Fibroblast of lung (primary cell): Measurements from ENCODE around the gene LMF1. TPM values are rescaled to one million over a fixed set of nuclear protein-coding genes. Genes with fewer than 3 reads are reported as not detected.

Source experiments
- DNase-seq, 2 donors: peaks; one replicate each; pipeline versions ENCODE4 v3.0.0 to v3.0.0-alpha.2; 2010; ENCODE audit warnings: low read depth in 2 of 2
- H2AFZ ChIP-seq: 2 replicates; pipeline ENCODE4 v1.5.1; 2012; ENCODE audit warnings: low read length, control low read depth, inconsistent platforms
- H3K27ac ChIP-seq: 2 replicates; pipeline ENCODE4 v1.5.1; 2011; ENCODE audit warnings: low read length, control low read depth; ENCODE audit not compliant: insufficient read depth
- H3K27me3 ChIP-seq: 2 replicates; pipeline ENCODE4 v1.5.1; 2011; ENCODE audit warnings: mild to moderate bottlenecking, low read length; ENCODE audit not compliant: control insufficient read depth, insufficient read depth
- H3K36me3 ChIP-seq: 2 replicates; pipeline ENCODE4 v1.5.1; 2011; ENCODE audit warnings: low read length; ENCODE audit not compliant: control insufficient read depth, insufficient read depth
- H3K4me1 ChIP-seq: 2 replicates; pipeline ENCODE4 v1.5.1; 2011; ENCODE audit warnings: low read length; ENCODE audit not compliant: control insufficient read depth, insufficient read depth; ENCODE audit errors: extremely low read depth
- H3K4me2 ChIP-seq: 2 replicates; pipeline ENCODE4 v1.5.1; 2011; ENCODE audit warnings: low read length, control low read depth; ENCODE audit not compliant: insufficient read depth; ENCODE audit errors: extremely low read depth
- H3K4me3 ChIP-seq, 4 experiments: fragments of 200-600 bp in 1 of 4; sonication (generic) in 1 of 4; replicated peaks in 1 of 4; 2 replicates each; pipeline ENCODE4 v1.5.1; 2011 to 2016; ENCODE audit warnings: low read length in 4 of 4, low read depth in 3 of 4, mild to moderate bottlenecking in 3 of 4, control low read depth in 2 of 4, inconsistent platforms in 1 of 4, mixed read lengths in 1 of 4; ENCODE audit not compliant: insufficient read depth in 1 of 4; ENCODE audit errors: control extremely low read depth in 1 of 4
- H3K79me2 ChIP-seq: 2 replicates; pipeline ENCODE4 v1.5.1; 2012; ENCODE audit warnings: mild to moderate bottlenecking, low read length, inconsistent platforms; ENCODE audit not compliant: control insufficient read depth, insufficient read depth
- H3K9ac ChIP-seq: 2 replicates; pipeline ENCODE4 v1.5.1; 2011; ENCODE audit warnings: mild to moderate bottlenecking, low read length, control low read depth; ENCODE audit not compliant: insufficient read depth
- H3K9me3 ChIP-seq: 2 replicates; pipeline ENCODE4 v1.5.1; 2012; ENCODE audit warnings: low read depth, low read length; ENCODE audit not compliant: control insufficient read depth, insufficient read depth
- H4K20me1 ChIP-seq: 2 replicates; pipeline ENCODE4 v1.5.1; 2011; ENCODE audit warnings: low read length; ENCODE audit not compliant: control insufficient read depth, insufficient read depth; ENCODE audit errors: extremely low read depth
- EZH2 ChIP-seq: IDR thresholded peaks from 2 replicates; pipeline ENCODE4 v1.5.1; 2012; ENCODE audit warnings: low read length, control low read depth, mild to moderate bottlenecking; ENCODE audit errors: missing control alignments
- polyA plus RNA-seq, 2 donors: library from polyadenylated mRNA; depleted of rRNA in 1 of 2; stranded (reverse) in 1 of 2; unstranded in 1 of 2; fragments of >200 nt; gene quantifications; 2 replicates each; pipeline ENCODE4 v1.2.1, GENCODE V29; 2011 to 2012; ENCODE audit warnings: missing spikeins in 1 of 2
- total RNA-seq: library from RNA; depleted of rRNA; stranded (reverse); fragments of >200 nt; gene quantifications from 2 replicates; pipeline ENCODE4 v1.2.1, GENCODE V29; 2014
- TF ChIP-seq, protein P1 (sequence below), 2 donors: IDR thresholded peaks in 1 of 2; conservative IDR thresholded peaks in 1 of 2; 1 replicate in 1 of 2; 2 replicates in 1 of 2; pipeline ENCODE4 v1.5.1; 2011 to 2012; ENCODE audit warnings: low read length in 2 of 2, control low read depth in 1 of 2, inconsistent platforms in 1 of 2, low read depth in 1 of 2, mild to moderate bottlenecking in 1 of 2

LMF1 gene
- total and polyA plus RNA-seq, 2 donors (not counting 1 experiment from before 2014, with no cell fraction given): 12.3 to 12.6 TPM

DNA sequence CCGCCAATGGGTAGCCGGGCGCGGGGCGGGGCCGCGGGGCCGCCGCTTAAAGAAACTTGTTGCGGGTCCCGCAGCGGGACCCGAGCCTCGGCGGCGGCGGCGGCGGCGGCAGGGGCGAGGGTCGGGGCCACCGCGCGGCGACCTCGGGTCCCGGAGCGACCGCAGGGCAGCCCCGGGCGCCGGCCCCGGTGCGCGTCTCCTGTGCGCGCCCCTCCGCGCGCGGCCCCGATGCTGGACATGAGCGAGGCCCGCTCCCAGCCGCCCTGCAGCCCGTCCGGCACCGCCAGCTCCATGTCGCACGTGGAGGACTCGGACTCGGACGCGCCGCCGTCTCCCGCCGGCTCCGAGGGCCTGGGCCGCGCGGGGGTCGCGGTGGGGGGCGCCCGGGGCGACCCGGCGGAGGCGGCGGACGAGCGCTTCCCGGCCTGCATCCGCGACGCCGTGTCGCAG is 10.9 kb upstream of the LMF1 start, which contains the start of gene SOX8:
TSS of gene SOX8 (plus strand) at position 76 of the 450 bp plus-strand sequence. CDS start at position 229, 153 bp downstream.
- no peaks in the 10 kb centered on the region for H3K79me2 ChIP-seq
- TF ChIP-seq, protein P1, sequence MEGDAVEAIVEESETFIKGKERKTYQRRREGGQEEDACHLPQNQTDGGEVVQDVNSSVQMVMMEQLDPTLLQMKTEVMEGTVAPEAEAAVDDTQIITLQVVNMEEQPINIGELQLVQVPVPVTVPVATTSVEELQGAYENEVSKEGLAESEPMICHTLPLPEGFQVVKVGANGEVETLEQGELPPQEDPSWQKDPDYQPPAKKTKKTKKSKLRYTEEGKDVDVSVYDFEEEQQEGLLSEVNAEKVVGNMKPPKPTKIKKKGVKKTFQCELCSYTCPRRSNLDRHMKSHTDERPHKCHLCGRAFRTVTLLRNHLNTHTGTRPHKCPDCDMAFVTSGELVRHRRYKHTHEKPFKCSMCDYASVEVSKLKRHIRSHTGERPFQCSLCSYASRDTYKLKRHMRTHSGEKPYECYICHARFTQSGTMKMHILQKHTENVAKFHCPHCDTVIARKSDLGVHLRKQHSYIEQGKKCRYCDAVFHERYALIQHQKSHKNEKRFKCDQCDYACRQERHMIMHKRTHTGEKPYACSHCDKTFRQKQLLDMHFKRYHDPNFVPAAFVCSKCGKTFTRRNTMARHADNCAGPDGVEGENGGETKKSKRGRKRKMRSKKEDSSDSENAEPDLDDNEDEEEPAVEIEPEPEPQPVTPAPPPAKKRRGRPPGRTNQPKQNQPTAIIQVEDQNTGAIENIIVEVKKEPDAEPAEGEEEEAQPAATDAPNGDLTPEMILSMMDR (conservative IDR thresholded peaks at IDR 0.05 in 1 of 2, IDR thresholded peaks at IDR 0.05 in 1 of 2; ENCODE audit: low read depth in 1 of 2, low read length in 2 of 2): no peak
- no peak for TF ChIP-seq EZH2
- H3K4me3 ChIP-seq: peak within 1 kb of the TSS in 1 of 4 experiments; percentile 41
- H3K27ac ChIP-seq: no peak within 1 kb of the TSS
- no peaks in the 10 kb centered on the region for H4K20me1 ChIP-seq
- H3K9me3 ChIP-seq: no peaks in the 10 kb centered on the region
- H2AFZ ChIP-seq: no peak within 1 kb of the TSS
- peaks cover 32% of the 10 kb centered on the region for H3K27me3 ChIP-seq
- H3K9ac ChIP-seq: no peak within 1 kb of the TSS
- no peak for DNase-seq
- no peaks in the 10 kb centered on the region for H3K4me1 ChIP-seq
- H3K4me2 ChIP-seq: no peak within 1 kb of the TSS
- no peaks in the 10 kb centered on the region for H3K36me3 ChIP-seq

DNA sequence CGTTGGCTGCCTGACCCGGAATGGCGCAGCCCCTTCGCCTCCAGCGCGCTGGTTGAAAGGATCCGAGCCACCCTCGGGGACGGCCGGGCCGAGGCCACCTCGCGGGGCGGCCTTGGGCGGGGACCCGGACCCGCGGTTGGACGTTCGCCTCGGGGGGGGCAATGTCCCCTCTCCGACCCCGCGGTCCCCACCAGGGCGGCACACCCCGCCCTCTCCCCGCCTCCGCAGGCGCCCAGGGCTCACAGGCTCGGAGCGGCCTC is 9.7 kb upstream of the LMF1 start:
- no peaks in the 10 kb centered on the region for H3K79me2 ChIP-seq
- no peaks in the 10 kb centered on the region for H3K4me1 ChIP-seq
- H3K4me2 ChIP-seq: no peak overlapping the region
- TF ChIP-seq EZH2: no peak
- TF ChIP-seq, protein P1 (conservative IDR thresholded peaks at IDR 0.05 in 1 of 2, IDR thresholded peaks at IDR 0.05 in 1 of 2; ENCODE audit: low read depth in 1 of 2, low read length in 2 of 2): no peak
- no peaks in the 10 kb centered on the region for H3K36me3 ChIP-seq
- H4K20me1 ChIP-seq: no peaks in the 10 kb centered on the region
- H2AFZ ChIP-seq: no peak overlapping the region
- DNase-seq: no peak
- H3K4me3 ChIP-seq: no peak overlapping the region
- peaks cover 32% of the 10 kb centered on the region for H3K27me3 ChIP-seq
- no peak overlapping the region for H3K9ac ChIP-seq
- H3K27ac ChIP-seq: no peak overlapping the region
- no peaks in the 10 kb centered on the region for H3K9me3 ChIP-seq

DNA sequence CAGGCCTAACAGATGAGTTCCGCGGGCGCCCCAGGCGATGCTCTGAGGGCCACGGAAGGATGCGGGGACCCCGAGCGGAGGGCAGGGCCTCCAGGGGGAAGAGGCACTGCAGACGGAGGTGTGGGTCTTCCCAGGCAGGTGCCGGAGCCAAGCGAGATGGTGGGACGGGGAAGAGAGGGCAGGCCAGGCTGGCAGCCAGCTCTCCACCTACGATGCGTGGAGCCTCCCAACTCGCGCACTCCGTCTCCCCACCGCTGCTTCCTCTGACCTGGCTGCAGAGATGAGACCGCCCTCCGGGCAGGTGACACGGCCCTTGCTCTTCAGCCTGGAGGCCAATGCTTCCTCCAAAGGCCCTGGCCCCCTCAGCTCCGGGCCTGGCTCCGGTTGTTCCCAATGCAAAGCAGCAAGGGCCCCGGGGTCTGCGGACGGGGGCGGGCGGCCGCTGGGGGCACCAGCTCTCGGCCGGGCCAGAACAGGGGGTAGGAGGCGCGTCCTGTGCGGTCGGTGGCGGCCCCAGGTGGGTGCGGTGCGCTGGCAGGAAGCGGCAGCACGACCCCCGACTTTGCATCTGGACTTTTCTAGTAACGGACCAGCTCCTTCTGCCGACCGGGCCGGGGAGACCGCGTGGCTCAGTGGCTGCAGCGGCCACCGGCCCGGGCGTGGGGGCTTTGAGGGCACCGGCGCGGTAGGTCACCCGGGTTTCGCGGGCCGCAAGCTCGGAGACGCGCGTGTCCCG is 9.2 kb upstream of the LMF1 start:
- Histone ChIP-seq H3K9me3 (no peaks in the 10 kb centered on the region), H3K9ac (no peak overlapping the region), H4K20me1 (no peaks in the 10 kb centered on the region), H3K4me1 (no peaks in the 10 kb centered on the region), H3K36me3 (no peaks in the 10 kb centered on the region), H3K27me3 (peaks cover 33% of the 10 kb centered on the region), H3K27ac (no peak overlapping the region), H2AFZ (no peak overlapping the region), H3K79me2 (no peaks in the 10 kb centered on the region), H3K4me3 (no peak overlapping the region), H3K4me2 (no peak overlapping the region)
- TF ChIP-seq, protein P1 (conservative IDR thresholded peaks at IDR 0.05 in 1 of 2, IDR thresholded peaks at IDR 0.05 in 1 of 2; ENCODE audit: low read depth in 1 of 2, low read length in 2 of 2): no peak
- no peak for TF ChIP-seq EZH2
- no peak for DNase-seq
